ENCODE data around the gene UNC13D.

The UNC13D gene

GRCh38 chr17:75880266-75880665 is 36.1 kb upstream of the UNC13D start:
- H3K36me3 ChIP-seq (ENCODE audit: low read length) = no peaks in the 10 kb centered on the region
- TF ChIP-seq EZH2phosphoT487 (conservative IDR thresholded peaks at IDR 0.05; ENCODE audit: low read length) = no peak
- TF ChIP-seq, protein P1, sequence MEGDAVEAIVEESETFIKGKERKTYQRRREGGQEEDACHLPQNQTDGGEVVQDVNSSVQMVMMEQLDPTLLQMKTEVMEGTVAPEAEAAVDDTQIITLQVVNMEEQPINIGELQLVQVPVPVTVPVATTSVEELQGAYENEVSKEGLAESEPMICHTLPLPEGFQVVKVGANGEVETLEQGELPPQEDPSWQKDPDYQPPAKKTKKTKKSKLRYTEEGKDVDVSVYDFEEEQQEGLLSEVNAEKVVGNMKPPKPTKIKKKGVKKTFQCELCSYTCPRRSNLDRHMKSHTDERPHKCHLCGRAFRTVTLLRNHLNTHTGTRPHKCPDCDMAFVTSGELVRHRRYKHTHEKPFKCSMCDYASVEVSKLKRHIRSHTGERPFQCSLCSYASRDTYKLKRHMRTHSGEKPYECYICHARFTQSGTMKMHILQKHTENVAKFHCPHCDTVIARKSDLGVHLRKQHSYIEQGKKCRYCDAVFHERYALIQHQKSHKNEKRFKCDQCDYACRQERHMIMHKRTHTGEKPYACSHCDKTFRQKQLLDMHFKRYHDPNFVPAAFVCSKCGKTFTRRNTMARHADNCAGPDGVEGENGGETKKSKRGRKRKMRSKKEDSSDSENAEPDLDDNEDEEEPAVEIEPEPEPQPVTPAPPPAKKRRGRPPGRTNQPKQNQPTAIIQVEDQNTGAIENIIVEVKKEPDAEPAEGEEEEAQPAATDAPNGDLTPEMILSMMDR (IDR thresholded peaks at IDR 0.05; ENCODE audit: insufficient read depth, low read length, poor library complexity, severe bottlenecking) = no peak
- no peaks in the 10 kb centered on the region for H3K9me3 ChIP-seq (ENCODE audit: insufficient read depth, low read length)
- H3K9me2 ChIP-seq (replicated peaks; ENCODE audit: insufficient read depth, low read length) = no peaks in the 10 kb centered on the region
- no peak overlapping the region for H2AFZ ChIP-seq (ENCODE audit: low read depth, low read length, severe bottlenecking)
- H3K79me2 ChIP-seq (ENCODE audit: insufficient read depth, low read length) = no peaks in the 10 kb centered on the region
- no peak overlapping the region for H3K27ac ChIP-seq (ENCODE audit: low read depth, low read length)
- no peaks in the 10 kb centered on the region for H3F3A ChIP-seq (ENCODE audit: insufficient read depth)
- no peak overlapping the region for H3K4me2 ChIP-seq (ENCODE audit: low read depth, low read length, poor library complexity, severe bottlenecking)
- H4K20me1 ChIP-seq (ENCODE audit: low read depth, low read length) = no peaks in the 10 kb centered on the region
- no peaks in the 10 kb centered on the region for H3K27me3 ChIP-seq (ENCODE audit: low read length)
- H3K9ac ChIP-seq (ENCODE audit: low read length) = no peak overlapping the region
- H3K4me3 ChIP-seq (ENCODE audit: insufficient read depth, low read length, poor library complexity, severe bottlenecking) = no peak overlapping the region

DNA sequence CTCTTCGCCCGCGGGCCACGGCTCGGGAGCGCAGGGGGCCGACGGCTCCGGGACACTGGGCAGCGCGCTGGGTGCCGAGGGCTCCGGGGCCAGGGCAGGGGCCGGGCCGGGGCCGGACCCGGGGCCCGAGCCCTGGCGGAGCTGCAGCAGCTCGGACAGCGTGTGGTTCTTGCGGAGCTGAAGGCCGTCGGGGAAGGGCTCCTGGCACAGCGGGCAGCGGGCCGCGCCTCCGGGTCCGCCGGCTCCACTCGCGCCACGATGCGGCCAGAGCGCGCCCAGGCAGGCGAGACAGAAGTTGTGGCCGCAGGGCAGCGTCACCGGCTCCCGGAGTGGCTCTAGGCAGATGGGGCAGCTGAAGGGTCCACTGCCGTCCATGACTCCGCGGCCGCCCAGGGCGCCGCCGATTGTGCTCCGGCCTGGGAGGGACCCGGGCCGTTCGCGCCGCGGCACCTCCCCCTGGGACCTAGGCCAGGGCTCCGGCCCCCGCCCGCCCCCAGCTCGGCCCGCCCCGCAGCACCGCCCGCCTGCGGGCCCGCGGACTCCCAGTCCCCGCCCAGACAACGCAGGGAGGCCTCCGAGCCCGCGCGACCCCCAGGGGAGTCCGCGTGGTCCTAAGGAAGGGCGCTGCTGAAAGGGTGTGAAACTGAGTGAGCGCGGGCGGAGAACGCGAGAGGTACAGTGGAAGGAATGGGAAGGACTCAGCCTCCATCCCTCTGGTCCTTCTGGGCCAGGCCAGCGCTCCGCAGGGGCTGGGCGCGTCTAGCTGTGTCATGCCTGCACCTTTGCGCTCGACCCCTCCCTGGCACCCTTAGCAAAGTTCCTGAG is 34.2 kb upstream of the UNC13D start, which contains the start of gene TRIM47:
Gene TRIM47, minus strand, starts transcription at position 408 of the 825 bp plus-strand sequence. Its CDS starts 33 bp downstream, at position 375.
- TF ChIP-seq, protein P1 (IDR thresholded peaks at IDR 0.05; ENCODE audit: insufficient read depth, low read length, poor library complexity, severe bottlenecking) = no peak
- no peak for TF ChIP-seq EZH2phosphoT487 (conservative IDR thresholded peaks at IDR 0.05; ENCODE audit: low read length)
- peak within 1 kb of the TSS; percentile 33 for H3K4me2 ChIP-seq (ENCODE audit: low read depth, low read length, poor library complexity, severe bottlenecking)
- H3K27ac ChIP-seq (ENCODE audit: low read depth, low read length) = no peak within 1 kb of the TSS
- no peaks in the 10 kb centered on the region for H3K36me3 ChIP-seq (ENCODE audit: low read length)
- peak within 1 kb of the TSS; percentile 38 for H2AFZ ChIP-seq (ENCODE audit: low read depth, low read length, severe bottlenecking)
- no peak within 1 kb of the TSS for H3K9ac ChIP-seq (ENCODE audit: low read length)
- no peaks in the 10 kb centered on the region for H3K27me3 ChIP-seq (ENCODE audit: low read length)
- H3K9me2 ChIP-seq (replicated peaks; ENCODE audit: insufficient read depth, low read length) = no peaks in the 10 kb centered on the region
- no peaks in the 10 kb centered on the region for H3K9me3 ChIP-seq (ENCODE audit: insufficient read depth, low read length)
- no peaks in the 10 kb centered on the region for H3F3A ChIP-seq (ENCODE audit: insufficient read depth)
- no peaks in the 10 kb centered on the region for H4K20me1 ChIP-seq (ENCODE audit: low read depth, low read length)
- no peaks in the 10 kb centered on the region for H3K79me2 ChIP-seq (ENCODE audit: insufficient read depth, low read length)
- no peak within 1 kb of the TSS for H3K4me3 ChIP-seq (ENCODE audit: insufficient read depth, low read length, poor library complexity, severe bottlenecking)

DNA sequence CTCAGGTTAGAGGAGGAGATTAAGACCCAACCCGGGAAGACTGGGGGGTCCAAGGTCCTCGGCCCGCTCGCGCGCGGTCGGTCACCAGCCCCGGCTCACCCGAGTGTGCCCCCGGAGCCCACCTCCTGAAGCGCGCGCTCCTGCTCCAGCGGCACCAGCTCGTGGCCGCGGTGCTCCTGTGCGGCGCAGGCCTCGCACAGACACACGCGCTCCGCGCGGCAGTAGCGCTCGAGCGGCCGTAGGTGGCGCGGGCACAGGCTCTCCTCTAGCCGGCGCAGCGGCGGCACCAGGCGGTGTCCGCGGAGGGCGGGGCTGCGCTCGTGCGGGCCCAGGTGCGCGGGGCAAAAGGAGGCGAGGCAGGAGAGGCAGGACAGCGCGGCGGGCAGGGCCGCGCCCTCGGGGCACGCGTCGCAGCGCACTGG is 33.6 kb upstream of the UNC13D start:
- no peak overlapping the region for H3K9ac ChIP-seq (ENCODE audit: low read length)

More for the DNA sequence above, 33.6 kb upstream of the UNC13D start:
- Histone ChIP-seq H3K27me3 (ENCODE audit: low read length) (no peaks in the 10 kb centered on the region), H3K36me3 (ENCODE audit: low read length) (no peaks in the 10 kb centered on the region), H3F3A (ENCODE audit: insufficient read depth) (no peaks in the 10 kb centered on the region), H2AFZ (ENCODE audit: low read depth, low read length, severe bottlenecking) (peak overlapping the region; percentile 38), H4K20me1 (ENCODE audit: low read depth, low read length) (no peaks in the 10 kb centered on the region), H3K79me2 (ENCODE audit: insufficient read depth, low read length) (no peaks in the 10 kb centered on the region), H3K9me2 (replicated peaks; ENCODE audit: insufficient read depth, low read length) (no peaks in the 10 kb centered on the region), H3K4me3 (ENCODE audit: insufficient read depth, low read length, poor library complexity, severe bottlenecking) (no peak overlapping the region), H3K27ac (ENCODE audit: low read depth, low read length) (no peak overlapping the region), H3K4me2 (ENCODE audit: low read depth, low read length, poor library complexity, severe bottlenecking) (peak overlapping the region; percentile 33), H3K9me3 (ENCODE audit: insufficient read depth, low read length) (no peaks in the 10 kb centered on the region)
- TF ChIP-seq, protein P1 (IDR thresholded peaks at IDR 0.05; ENCODE audit: insufficient read depth, low read length, poor library complexity, severe bottlenecking) = no peak
- TF ChIP-seq EZH2phosphoT487 (conservative IDR thresholded peaks at IDR 0.05; ENCODE audit: low read length) = no peak
